IMR-90 (cell line): ENCODE measurements around the gene UGT1A7.

Experiments
- BHLHE40 ChIP-seq: fragments of 150-350 bp; IDR thresholded peaks from 2 replicates; pipeline ENCODE4 v1.6.1; 2016; ENCODE audit warnings: mild to moderate bottlenecking, low read depth, low read length
- CEBPB ChIP-seq: IDR thresholded peaks from 2 replicates; pipeline ENCODE4 v1.6.1; 2012; ENCODE audit warnings: low read depth, low read length, improper control_type of control experiment
- CTCF ChIP-seq: conservative IDR thresholded peaks from 2 replicates; pipeline ENCODE4 v1.5.1; 2012; ENCODE audit warnings: mild to moderate bottlenecking, low read depth, low read length, improper control_type of control experiment
- MAFK ChIP-seq: IDR thresholded peaks from 2 replicates; pipeline ENCODE4 v1.6.1; 2012; ENCODE audit warnings: low read depth, low read length, improper control_type of control experiment
- MAZ ChIP-seq: IDR thresholded peaks from 2 replicates; pipeline ENCODE4 v1.6.1; 2012; ENCODE audit warnings: low read depth, mild to moderate bottlenecking, low read length, improper control_type of control experiment, moderate library complexity, borderline replicate concordance
- NFE2L2 ChIP-seq: fragments of 150-350 bp; IDR thresholded peaks from 2 replicates; pipeline ENCODE4 v1.6.1; 2016; ENCODE audit warnings: low read depth, mild to moderate bottlenecking, low read length
- POLR2A ChIP-seq: IDR thresholded peaks from 2 replicates; pipeline ENCODE4 v1.6.1; 2012; ENCODE audit warnings: mild to moderate bottlenecking, low read depth, low read length
- RAD21 ChIP-seq: IDR thresholded peaks from 2 replicates; pipeline ENCODE4 v1.6.1; 2012; ENCODE audit warnings: low read length, improper control_type of control experiment
- RCOR1 ChIP-seq: IDR thresholded peaks from 2 replicates; pipeline ENCODE4 v1.6.1; 2012; ENCODE audit warnings: mild to moderate bottlenecking, low read length, improper control_type of control experiment; ENCODE audit not compliant: insufficient replicate concordance
- RFX5 ChIP-seq: IDR thresholded peaks from 2 replicates; pipeline ENCODE4 v1.8.0; 2012; ENCODE audit warnings: low read depth, mild to moderate bottlenecking, low read length, moderate library complexity
- USF2 ChIP-seq: fragments of 150-350 bp; IDR thresholded peaks from 2 replicates; pipeline ENCODE4 v1.6.1; 2017; ENCODE audit warnings: mild to moderate bottlenecking, antibody characterized with exemption, low read length, low read depth

GRCh38 chr2:233658610-233659009 lies 23.1 kb upstream of the UGT1A7 start:
- TF ChIP-seq CTCF (no peak), POLR2A (no peak), RCOR1 (no peak), RAD21 (no peak), RFX5 (no peak), MAZ (no peak), BHLHE40 (no peak), MAFK (no peak), CEBPB (no peak), USF2 (no peak), NFE2L2 (no peak)
